GM21723 (cell line): Measurements from ENCODE around the gene TPGS1.

ENCODE experiments used
- ATAC-seq: cut with Tn5 transposase; IDR thresholded peaks from one replicate; pipeline ENCODE4 v1.9.1; 2021; ENCODE audit warnings: mild to moderate bottlenecking, moderate library complexity; ENCODE audit not compliant: unreplicated experiment

Gene TPGS1

GRCh38 chr19:538641-539428, 31.5 kb downstream of the TPGS1 start:
- ATAC-seq: no peak

- ATAC-seq: no peak
These were observed 32.2 kb downstream of the TPGS1 start for GRCh38 chr19:539429-540030.

GRCh38 chr19:540867-541637, 33.8 kb downstream of the TPGS1 start:
- ATAC-seq: no peak

- ATAC-seq: no peak
These were observed 34.4 kb downstream of the TPGS1 start for GRCh38 chr19:541699-542098.

- ATAC-seq: no peak
These were observed 35.0 kb downstream of the TPGS1 start for GRCh38 chr19:542173-542866.

- ATAC-seq: no peak
These were observed 36.8 kb downstream of the TPGS1 start, which contains the start of gene GZMM for GRCh38 chr19:543910-544608. Gene GZMM, plus strand, starts transcription at chr19:544053. Its CDS starts 19 bp downstream, at chr19:544072.

GRCh38 chr19:547117-547516, 39.8 kb downstream of the TPGS1 start:
- no peak for ATAC-seq

- no peak for ATAC-seq
These were observed 40.8 kb downstream of the TPGS1 start for GRCh38 chr19:547836-548720.

- ATAC-seq: no peak
These were observed 41.9 kb downstream of the TPGS1 start for GRCh38 chr19:548886-549830.

GRCh38 chr19:554817-555216, 47.5 kb downstream of the TPGS1 start:
- no peak for ATAC-seq

GRCh38 chr19:555474-555808, 48.1 kb downstream of the TPGS1 start:
- no peak for ATAC-seq

GRCh38 chr19:556611-557382, 49.5 kb downstream of the TPGS1 start:
- ATAC-seq: no peak

GRCh38 chr19:558770-559439, 51.6 kb downstream of the TPGS1 start:
- no peak for ATAC-seq

GRCh38 chr19:560121-560520, 52.8 kb downstream of the TPGS1 start:
- ATAC-seq: no peak

GRCh38 chr19:566403-566802, 59.1 kb downstream of the TPGS1 start:
- ATAC-seq: no peak

- ATAC-seq: no peak
These were observed 59.5 kb downstream of the TPGS1 start for GRCh38 chr19:566844-567243.

GRCh38 chr19:567296-567900, 60.1 kb downstream of the TPGS1 start:
- no peak for ATAC-seq
